ENCODE data around the gene NRG3. TPM values are rescaled to one million over a fixed set of nuclear protein-coding genes. Genes with fewer than 3 reads are reported as not detected.

Gene NRG3
- total and polyA plus RNA-seq, 2 of the 4 experiments (the other 2 are of a cell fraction): not detected

DNA sequence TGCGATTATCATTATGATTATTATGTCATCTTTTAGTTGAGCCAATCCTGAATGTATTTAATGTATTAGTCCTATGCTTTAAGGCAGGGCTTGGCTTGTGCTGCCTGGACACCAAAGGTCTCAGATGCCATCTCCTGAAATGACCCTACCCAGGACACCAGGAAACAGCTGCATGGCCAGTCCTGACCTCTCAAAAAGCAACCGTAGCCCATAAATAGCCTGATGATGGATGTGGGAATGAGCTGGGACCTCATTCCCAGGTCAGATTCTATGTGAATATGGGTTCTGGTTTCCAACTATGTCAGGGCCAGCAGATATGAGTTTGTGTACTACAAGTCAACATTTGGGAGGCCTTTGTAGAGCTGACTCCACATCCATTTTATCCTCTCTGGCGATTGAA lies 438.4 kb downstream of the NRG3 start:
- no peak overlapping the region for H3K14ac ChIP-seq (replicated peaks; ENCODE audit: low read depth, low read length)
- H4K20me1 ChIP-seq (ENCODE audit: insufficient read depth, low read length): no peaks in the 10 kb centered on the region
- dilution Hi-C loops (cut with HindIII; ENCODE audit: low sequenced_read_pairs, unreplicated experiment): no loop called here

More for the DNA sequence above, 438.4 kb downstream of the NRG3 start:
- DNase-seq (no peak), ATAC-seq (ENCODE audit: low read depth) (no peak)
- Histone ChIP-seq H2BK15ac (ENCODE audit: low read depth, low read length) (no peak overlapping the region), H4K91ac (ENCODE audit: insufficient read depth, low read depth, low read length) (no peak overlapping the region), H3K4me1 (ENCODE audit: control insufficient read depth, insufficient read depth, low read length) (no peaks in the 10 kb centered on the region), H2BK5ac (ENCODE audit: low read depth, low read length, poor library complexity, severe bottlenecking) (no peak overlapping the region), H3K27me3 (ENCODE audit: control insufficient read depth, insufficient read depth, low read length) (no peaks in the 10 kb centered on the region), H3K9ac (ENCODE audit: low read depth, low read length) (no peak overlapping the region), H3K79me1 (ENCODE audit: low read depth in 1 of 2, low read length in 2 of 2) (no peaks in the 10 kb centered on the region), H2BK120ac (ENCODE audit: low read depth, low read length) (no peak overlapping the region), H3K18ac (ENCODE audit: low read depth, low read length) (no peak overlapping the region), H3K36me3 (ENCODE audit: control insufficient read depth, insufficient read depth, low read length) (no peaks in the 10 kb centered on the region), H4K8ac (ENCODE audit: low read depth in 2 of 2, low read length in 2 of 2) (no peak overlapping the region), H2AFZ (replicated peaks; ENCODE audit: low read length, poor library complexity) (no peak overlapping the region), H3K56ac (ENCODE audit: extremely low read depth, insufficient read depth, low read length) (no peak overlapping the region), H3K4ac (ENCODE audit: low read depth, low read length) (no peak overlapping the region), H3K27ac (ENCODE audit: insufficient read depth, low read length) (no peak overlapping the region), H3K9me1 (ENCODE audit: insufficient read depth, low read length) (no peaks in the 10 kb centered on the region), H3K9me3 (ENCODE audit: control insufficient read depth, insufficient read depth, low read length) (peaks cover 6% of the 10 kb centered on the region), H3K23ac (ENCODE audit: low read depth, low read length) (no peak overlapping the region), H2AK5ac (ENCODE audit: low read depth, low read length) (no peak overlapping the region), H2BK20ac (ENCODE audit: low read depth, low read length) (no peak overlapping the region), H3K4me3 (ENCODE audit: insufficient read depth, low read depth, low read length) (no peak overlapping the region), H3K4me2 (ENCODE audit: low read depth, low read length) (no peak overlapping the region), H4K5ac (ENCODE audit: low read depth, low read length) (no peak overlapping the region), H2AK9ac (replicated peaks; ENCODE audit: low read depth, low read length, poor library complexity) (no peak overlapping the region)
- intact Hi-C loops (cut with micrococcal nuclease): no loop called here
- CTCF ChIA-PET: interaction anchor here (0.7 kb wide), 1 partner anchor 970 kb away, joined by 3 read pairs; no protein-coding TSS in a partner anchor
- in situ Hi-C loops (cut with MboI; ENCODE audit: low sequenced_read_pairs): no loop called here
- BruUV-seq (replicated peaks): no TSS peak
- POLR2A ChIA-PET (ENCODE audit: unreplicated experiment): no interaction called here
- no CpG with 5 or more reads among the region's 3 CpGs for WGBS, 2 experiments (ENCODE audit: extremely low coverage in 2 of 2, insufficient read length in 1 of 2)
- no peak for TF ChIP-seq POLR2A (IDR thresholded peaks at IDR 0.05; ENCODE audit: low read depth, low read length)
- TF ChIP-seq FOS (IDR thresholded peaks at IDR 0.05; ENCODE audit: low read depth, low read length): no peak
- TF ChIP-seq MXI1 (IDR thresholded peaks at IDR 0.05; ENCODE audit: borderline replicate concordance, low read depth, low read length): no peak
- TF ChIP-seq MAZ (IDR thresholded peaks at IDR 0.05; ENCODE audit: borderline replicate concordance, low read depth, low read length): no peak
- TF ChIP-seq RFX5 (IDR thresholded peaks at IDR 0.05; ENCODE audit: low read depth, low read length): no peak
- TF ChIP-seq CHD1 (IDR thresholded peaks at IDR 0.05; ENCODE audit: low read depth, low read length): no peak
- no peak for TF ChIP-seq NFE2L2 (IDR thresholded peaks at IDR 0.05; ENCODE audit: low read depth, low read length)
- no peak for TF ChIP-seq RAD21 (IDR thresholded peaks at IDR 0.05; ENCODE audit: low read length)
- TF ChIP-seq, protein P1, sequence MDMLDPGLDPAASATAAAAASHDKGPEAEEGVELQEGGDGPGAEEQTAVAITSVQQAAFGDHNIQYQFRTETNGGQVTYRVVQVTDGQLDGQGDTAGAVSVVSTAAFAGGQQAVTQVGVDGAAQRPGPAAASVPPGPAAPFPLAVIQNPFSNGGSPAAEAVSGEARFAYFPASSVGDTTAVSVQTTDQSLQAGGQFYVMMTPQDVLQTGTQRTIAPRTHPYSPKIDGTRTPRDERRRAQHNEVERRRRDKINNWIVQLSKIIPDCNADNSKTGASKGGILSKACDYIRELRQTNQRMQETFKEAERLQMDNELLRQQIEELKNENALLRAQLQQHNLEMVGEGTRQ (IDR thresholded peaks at IDR 0.05; ENCODE audit: low read depth, low read length): no peak
- no peak for TF ChIP-seq SMC3 (IDR thresholded peaks at IDR 0.05; ENCODE audit: low read depth, low read length)
- TF ChIP-seq, protein P2, sequence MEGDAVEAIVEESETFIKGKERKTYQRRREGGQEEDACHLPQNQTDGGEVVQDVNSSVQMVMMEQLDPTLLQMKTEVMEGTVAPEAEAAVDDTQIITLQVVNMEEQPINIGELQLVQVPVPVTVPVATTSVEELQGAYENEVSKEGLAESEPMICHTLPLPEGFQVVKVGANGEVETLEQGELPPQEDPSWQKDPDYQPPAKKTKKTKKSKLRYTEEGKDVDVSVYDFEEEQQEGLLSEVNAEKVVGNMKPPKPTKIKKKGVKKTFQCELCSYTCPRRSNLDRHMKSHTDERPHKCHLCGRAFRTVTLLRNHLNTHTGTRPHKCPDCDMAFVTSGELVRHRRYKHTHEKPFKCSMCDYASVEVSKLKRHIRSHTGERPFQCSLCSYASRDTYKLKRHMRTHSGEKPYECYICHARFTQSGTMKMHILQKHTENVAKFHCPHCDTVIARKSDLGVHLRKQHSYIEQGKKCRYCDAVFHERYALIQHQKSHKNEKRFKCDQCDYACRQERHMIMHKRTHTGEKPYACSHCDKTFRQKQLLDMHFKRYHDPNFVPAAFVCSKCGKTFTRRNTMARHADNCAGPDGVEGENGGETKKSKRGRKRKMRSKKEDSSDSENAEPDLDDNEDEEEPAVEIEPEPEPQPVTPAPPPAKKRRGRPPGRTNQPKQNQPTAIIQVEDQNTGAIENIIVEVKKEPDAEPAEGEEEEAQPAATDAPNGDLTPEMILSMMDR (conservative IDR thresholded peaks at IDR 0.05; ENCODE audit: low read depth, low read length): no peak
- no peak for TF ChIP-seq BHLHE40 (IDR thresholded peaks at IDR 0.05; ENCODE audit: low read depth, low read length)
- TF ChIP-seq MAFK (IDR thresholded peaks at IDR 0.05; ENCODE audit: low read depth, low read length): no peak
- TF ChIP-seq CEBPB (IDR thresholded peaks at IDR 0.05; ENCODE audit: low read depth, low read length): no peak
- TF ChIP-seq, protein P3, sequence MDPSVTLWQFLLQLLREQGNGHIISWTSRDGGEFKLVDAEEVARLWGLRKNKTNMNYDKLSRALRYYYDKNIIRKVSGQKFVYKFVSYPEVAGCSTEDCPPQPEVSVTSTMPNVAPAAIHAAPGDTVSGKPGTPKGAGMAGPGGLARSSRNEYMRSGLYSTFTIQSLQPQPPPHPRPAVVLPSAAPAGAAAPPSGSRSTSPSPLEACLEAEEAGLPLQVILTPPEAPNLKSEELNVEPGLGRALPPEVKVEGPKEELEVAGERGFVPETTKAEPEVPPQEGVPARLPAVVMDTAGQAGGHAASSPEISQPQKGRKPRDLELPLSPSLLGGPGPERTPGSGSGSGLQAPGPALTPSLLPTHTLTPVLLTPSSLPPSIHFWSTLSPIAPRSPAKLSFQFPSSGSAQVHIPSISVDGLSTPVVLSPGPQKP (IDR thresholded peaks at IDR 0.05; ENCODE audit: borderline replicate concordance, low read depth, low read length): no peak

All from IMR-90 (cell line).